IPS-18a (cell line): ENCODE results near the gene IQCH.

Experiments used
- H3K27ac ChIP-seq: one replicate; pipeline ENCODE4 v1.5.1; 2013; ENCODE audit warnings: low read length
- H3K27me3 ChIP-seq: one replicate; pipeline ENCODE4 v1.6.1; 2013; ENCODE audit warnings: mild to moderate bottlenecking, low read length; ENCODE audit not compliant: control insufficient read depth, insufficient read depth
- H3K36me3 ChIP-seq: one replicate; pipeline ENCODE4 v1.6.1; 2013; ENCODE audit warnings: low read depth, low read length; ENCODE audit not compliant: control insufficient read depth
- H3K4me1 ChIP-seq: one replicate; pipeline ENCODE4 v1.6.1; 2013; ENCODE audit warnings: low read depth, low read length; ENCODE audit not compliant: control insufficient read depth
- H3K4me3 ChIP-seq: one replicate; pipeline ENCODE4 v1.5.1; 2013; ENCODE audit warnings: low read length
- H3K9ac ChIP-seq: one replicate; pipeline ENCODE4 v1.6.1; 2013; ENCODE audit warnings: mild to moderate bottlenecking, low read length, moderate library complexity
- H3K9me3 ChIP-seq: one replicate; pipeline ENCODE4 v1.6.1; 2013; ENCODE audit warnings: low read depth, low read length; ENCODE audit not compliant: control insufficient read depth

The IQCH gene

GRCh38 chr15:67405208-67406191 is 150.9 kb downstream of the IQCH start:
- no peaks in the 10 kb centered on the region for H3K9me3 ChIP-seq
- no peak overlapping the region for H3K4me3 ChIP-seq
- no peaks in the 10 kb centered on the region for H3K36me3 ChIP-seq
- H3K9ac ChIP-seq = no peak overlapping the region
- no peaks in the 10 kb centered on the region for H3K27me3 ChIP-seq
- peaks cover 30% of the 10 kb centered on the region for H3K4me1 ChIP-seq
- no peak overlapping the region for H3K27ac ChIP-seq

GRCh38 chr15:67406257-67406861 is 151.8 kb downstream of the IQCH start:
- no peaks in the 10 kb centered on the region for H3K27me3 ChIP-seq
- H3K36me3 ChIP-seq = no peaks in the 10 kb centered on the region
- no peak overlapping the region for H3K9ac ChIP-seq
- no peak overlapping the region for H3K27ac ChIP-seq
- H3K9me3 ChIP-seq = no peaks in the 10 kb centered on the region
- peaks cover 29% of the 10 kb centered on the region for H3K4me1 ChIP-seq
- no peak overlapping the region for H3K4me3 ChIP-seq

- no peaks in the 10 kb centered on the region for H3K36me3 ChIP-seq
- H3K9ac ChIP-seq = no peak overlapping the region
- no peaks in the 10 kb centered on the region for H3K9me3 ChIP-seq
- H3K27ac ChIP-seq = no peak overlapping the region
- H3K27me3 ChIP-seq = no peaks in the 10 kb centered on the region
- peaks cover 27% of the 10 kb centered on the region for H3K4me1 ChIP-seq
- H3K4me3 ChIP-seq = no peak overlapping the region
These were observed 153.2 kb downstream of the IQCH start for GRCh38 chr15:67407786-67408185.

DNA sequence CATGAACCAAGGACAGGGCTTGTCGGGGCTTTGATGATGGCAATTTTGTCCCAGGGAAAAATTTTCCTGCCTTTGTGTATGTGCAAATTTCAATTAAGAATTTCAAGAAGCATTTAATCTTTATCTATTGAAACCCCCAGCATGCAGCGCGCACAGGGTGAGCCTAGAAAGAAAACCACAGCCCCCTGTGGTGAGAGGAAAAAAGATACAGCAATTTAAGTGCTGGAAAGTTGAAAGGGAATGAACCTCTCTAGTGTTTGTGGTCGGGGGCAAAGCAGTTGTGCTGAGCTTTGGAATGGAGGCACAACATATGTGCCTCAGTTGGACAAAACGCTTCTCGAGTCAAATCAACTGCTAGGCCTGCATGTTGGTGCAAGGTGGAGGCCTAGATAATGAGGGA is 154.6 kb downstream of the IQCH start:
- Histone ChIP-seq H3K27ac (no peak overlapping the region), H3K36me3 (no peaks in the 10 kb centered on the region), H3K9ac (no peak overlapping the region), H3K4me3 (no peak overlapping the region), H3K9me3 (no peaks in the 10 kb centered on the region), H3K4me1 (peaks cover 22% of the 10 kb centered on the region), H3K27me3 (no peaks in the 10 kb centered on the region)

DNA sequence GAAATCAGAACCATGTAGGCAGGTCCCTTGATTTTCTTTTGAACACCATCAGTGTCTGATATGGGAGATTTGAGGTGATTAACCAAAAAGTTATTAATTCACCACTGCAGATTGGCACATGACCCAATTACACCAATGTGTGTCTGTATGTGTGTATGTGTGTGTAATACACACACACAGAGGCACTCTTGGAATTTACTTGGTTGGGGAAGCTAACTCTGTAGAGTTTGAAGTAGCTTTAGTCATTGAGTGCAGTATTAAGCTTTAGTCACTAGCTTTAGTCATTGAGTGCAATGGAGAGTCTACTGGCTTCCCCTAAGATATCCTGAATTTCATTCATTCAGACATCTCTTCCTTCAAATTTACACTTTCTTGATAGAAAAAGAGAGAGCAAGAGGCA is 156.9 kb downstream of the IQCH start:
- H3K4me3 ChIP-seq = no peak overlapping the region

DNA sequence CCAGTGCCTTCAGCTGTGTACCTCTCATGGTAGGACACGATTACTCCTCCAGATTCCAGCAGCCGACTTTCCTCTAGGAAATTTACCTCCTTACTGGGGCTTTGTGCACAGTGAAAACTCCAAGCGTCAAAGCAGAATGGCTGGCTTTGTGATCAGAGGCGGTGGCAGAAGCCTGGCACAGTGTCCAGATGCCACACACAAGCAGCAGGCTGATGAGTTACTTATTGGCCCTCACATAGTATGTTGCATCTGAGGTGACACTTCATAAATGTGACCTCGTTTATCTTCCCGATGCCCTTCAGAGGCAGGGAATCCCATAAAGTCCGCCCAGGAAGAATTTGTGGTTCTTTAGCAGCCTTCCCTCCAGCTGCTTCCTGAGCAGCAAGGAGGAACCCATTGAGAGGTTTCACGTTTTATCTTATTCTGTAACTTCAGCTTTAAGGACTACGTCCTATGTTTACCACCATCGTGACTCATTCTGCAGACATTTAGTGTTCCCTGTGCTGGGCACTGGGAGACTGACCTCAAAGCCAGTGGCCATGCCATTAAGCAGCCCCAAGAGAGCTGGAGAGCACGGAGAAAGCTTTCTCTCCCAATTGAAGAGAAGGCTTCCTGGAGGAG is 159.3 kb downstream of the IQCH start:
- Histone ChIP-seq H3K27ac (no peak overlapping the region), H3K9ac (no peak overlapping the region), H3K9me3 (no peaks in the 10 kb centered on the region), H3K4me3 (no peak overlapping the region), H3K27me3 (no peaks in the 10 kb centered on the region), H3K4me1 (peaks cover 10% of the 10 kb centered on the region), H3K36me3 (no peaks in the 10 kb centered on the region)

More for the DNA sequence above, 156.9 kb downstream of the IQCH start:
- H3K4me1 ChIP-seq = peaks cover 22% of the 10 kb centered on the region
- H3K36me3 ChIP-seq = no peaks in the 10 kb centered on the region
- H3K9me3 ChIP-seq = no peaks in the 10 kb centered on the region
- no peaks in the 10 kb centered on the region for H3K27me3 ChIP-seq
- no peak overlapping the region for H3K9ac ChIP-seq
- H3K27ac ChIP-seq = no peak overlapping the region

GRCh38 chr15:67415181-67415580 is 160.6 kb downstream of the IQCH start:
- H3K27me3 ChIP-seq = no peaks in the 10 kb centered on the region
- no peaks in the 10 kb centered on the region for H3K9me3 ChIP-seq
- H3K27ac ChIP-seq = no peak overlapping the region
- H3K9ac ChIP-seq = no peak overlapping the region
- no peak overlapping the region for H3K4me3 ChIP-seq
- no peaks in the 10 kb centered on the region for H3K36me3 ChIP-seq
- H3K4me1 ChIP-seq = no peaks in the 10 kb centered on the region

- H3K9me3 ChIP-seq = no peaks in the 10 kb centered on the region
These were observed 162.3 kb downstream of the IQCH start for GRCh38 chr15:67416891-67417290.

GRCh38 chr15:67419705-67420104 is 165.1 kb downstream of the IQCH start:
- Histone ChIP-seq H3K27ac (no peak overlapping the region), H3K4me3 (no peak overlapping the region), H3K9ac (no peak overlapping the region)

More at GRCh38 chr15:67416891-67417290, 162.3 kb downstream of the IQCH start:
- Histone ChIP-seq H3K9ac (no peak overlapping the region), H3K27me3 (no peaks in the 10 kb centered on the region), H3K4me1 (no peaks in the 10 kb centered on the region), H3K36me3 (no peaks in the 10 kb centered on the region), H3K4me3 (no peak overlapping the region), H3K27ac (no peak overlapping the region)

GRCh38 chr15:67420137-67420536 is 165.6 kb downstream of the IQCH start:
- Histone ChIP-seq H3K9me3 (no peaks in the 10 kb centered on the region), H3K4me1 (no peaks in the 10 kb centered on the region), H3K4me3 (no peak overlapping the region), H3K27me3 (no peaks in the 10 kb centered on the region), H3K36me3 (no peaks in the 10 kb centered on the region), H3K27ac (no peak overlapping the region), H3K9ac (no peak overlapping the region)

More at GRCh38 chr15:67419705-67420104, 165.1 kb downstream of the IQCH start:
- no peaks in the 10 kb centered on the region for H3K27me3 ChIP-seq
- H3K9me3 ChIP-seq = no peaks in the 10 kb centered on the region
- no peaks in the 10 kb centered on the region for H3K36me3 ChIP-seq
- H3K4me1 ChIP-seq = no peaks in the 10 kb centered on the region

DNA sequence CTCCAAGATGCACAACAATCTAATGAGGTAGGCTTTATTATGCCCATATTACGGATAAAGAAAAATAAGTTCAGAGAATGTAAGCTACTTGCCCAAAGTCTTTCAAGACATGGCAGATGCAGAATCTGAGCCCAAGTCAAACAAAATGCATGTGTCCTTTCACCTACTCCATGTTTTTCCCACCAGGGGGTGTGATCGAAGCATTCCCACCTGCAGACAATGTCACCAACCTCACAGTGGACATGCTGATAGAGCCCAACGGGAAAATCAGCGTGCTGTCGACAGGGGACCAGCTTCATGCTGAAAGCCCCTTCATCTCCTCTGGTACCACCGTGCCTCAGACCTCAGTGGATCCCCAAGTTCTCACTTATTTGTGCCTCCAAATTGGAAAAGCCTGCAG is 166.5 kb downstream of the IQCH start:
- Histone ChIP-seq H3K4me3 (no peak overlapping the region), H3K27ac (no peak overlapping the region), H3K9me3 (no peaks in the 10 kb centered on the region), H3K4me1 (no peaks in the 10 kb centered on the region), H3K9ac (no peak overlapping the region), H3K27me3 (no peaks in the 10 kb centered on the region), H3K36me3 (no peaks in the 10 kb centered on the region)
